ENCODE measurements around the gene SDR9C7. TPM values are rescaled to one million over a fixed set of nuclear protein-coding genes. Genes with fewer than 3 reads are reported as not detected.

SDR9C7 gene
- total and polyA plus RNA-seq, 2 experiments from 2014 or later = not detected

DNA sequence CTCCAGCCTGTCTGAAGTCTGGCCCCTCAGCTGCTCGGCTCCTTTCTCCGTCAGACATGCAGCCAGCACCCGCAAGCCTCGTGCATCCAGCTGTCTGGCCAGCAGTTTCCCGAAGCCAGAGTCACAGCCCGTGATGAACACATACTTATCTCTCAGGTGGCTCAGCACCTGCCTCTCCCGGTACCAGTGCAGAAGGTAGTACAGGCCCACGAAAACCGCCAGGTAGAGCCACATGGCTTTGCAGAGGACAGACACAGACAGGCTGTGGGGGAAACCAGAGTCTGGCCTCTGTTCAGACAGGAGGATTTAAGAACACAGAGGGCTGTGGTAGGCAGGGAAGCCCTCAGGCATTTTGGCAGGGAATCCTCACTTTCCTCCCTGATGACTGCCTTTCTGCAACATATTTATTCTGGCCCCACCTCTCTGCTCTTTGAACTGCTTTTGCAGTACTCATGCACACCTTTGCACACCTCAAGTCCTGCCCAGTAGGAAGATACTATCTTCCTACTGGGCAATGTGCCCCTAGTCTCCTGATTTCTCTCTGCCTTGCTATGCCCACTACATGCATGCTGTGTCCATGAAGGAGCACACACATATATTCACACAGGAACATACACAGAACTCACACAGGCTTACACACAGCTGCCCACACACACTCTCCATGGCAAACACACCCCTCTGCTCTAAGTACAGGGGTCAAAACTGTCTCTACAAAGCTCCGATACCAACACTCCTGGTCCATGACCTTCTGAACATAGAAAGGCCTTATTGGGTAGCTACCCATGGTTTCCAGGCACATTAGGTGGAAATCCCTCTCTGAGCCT is 23.2 kb upstream of the SDR9C7 start, which contains the start of gene RDH16:
Gene RDH16 (minus strand): TSS at position 380 of the 824 bp plus-strand sequence. CDS start 146 bp downstream, at position 234.
- ATAC-seq = no peak
- TF ChIP-seq EZH2 (IDR thresholded peaks at IDR 0.05; ENCODE audit: low read depth, unreplicated experiment) (no peak), NANOG (IDR thresholded peaks at IDR 0.05; ENCODE audit: borderline replicate concordance) (no peak), CREB1 (CRISPR knock-in tag; IDR thresholded peaks at IDR 0.05; ENCODE audit: low read depth) (no peak), ZNF114 (CRISPR knock-in tag; IDR thresholded peaks at IDR 0.05) (no peak), EZH2phosphoT487 (IDR thresholded peaks at IDR 0.05; ENCODE audit: unreplicated experiment) (no peak), STAT1 (IDR thresholded peaks at IDR 0.05; ENCODE audit: unreplicated experiment) (no peak), ZNF331 (CRISPR knock-in tag; IDR thresholded peaks at IDR 0.05; ENCODE audit: low read depth) (no peak), POLR2AphosphoS5 (IDR thresholded peaks at IDR 0.05; ENCODE audit: low read depth) (no peak), JUNB (IDR thresholded peaks at IDR 0.05; ENCODE audit: unreplicated experiment) (no peak)
- TF ChIP-seq, protein P1, sequence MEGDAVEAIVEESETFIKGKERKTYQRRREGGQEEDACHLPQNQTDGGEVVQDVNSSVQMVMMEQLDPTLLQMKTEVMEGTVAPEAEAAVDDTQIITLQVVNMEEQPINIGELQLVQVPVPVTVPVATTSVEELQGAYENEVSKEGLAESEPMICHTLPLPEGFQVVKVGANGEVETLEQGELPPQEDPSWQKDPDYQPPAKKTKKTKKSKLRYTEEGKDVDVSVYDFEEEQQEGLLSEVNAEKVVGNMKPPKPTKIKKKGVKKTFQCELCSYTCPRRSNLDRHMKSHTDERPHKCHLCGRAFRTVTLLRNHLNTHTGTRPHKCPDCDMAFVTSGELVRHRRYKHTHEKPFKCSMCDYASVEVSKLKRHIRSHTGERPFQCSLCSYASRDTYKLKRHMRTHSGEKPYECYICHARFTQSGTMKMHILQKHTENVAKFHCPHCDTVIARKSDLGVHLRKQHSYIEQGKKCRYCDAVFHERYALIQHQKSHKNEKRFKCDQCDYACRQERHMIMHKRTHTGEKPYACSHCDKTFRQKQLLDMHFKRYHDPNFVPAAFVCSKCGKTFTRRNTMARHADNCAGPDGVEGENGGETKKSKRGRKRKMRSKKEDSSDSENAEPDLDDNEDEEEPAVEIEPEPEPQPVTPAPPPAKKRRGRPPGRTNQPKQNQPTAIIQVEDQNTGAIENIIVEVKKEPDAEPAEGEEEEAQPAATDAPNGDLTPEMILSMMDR (conservative IDR thresholded peaks at IDR 0.05; ENCODE audit: low read depth in 2 of 2) = no peak
- TF ChIP-seq, protein P2, sequence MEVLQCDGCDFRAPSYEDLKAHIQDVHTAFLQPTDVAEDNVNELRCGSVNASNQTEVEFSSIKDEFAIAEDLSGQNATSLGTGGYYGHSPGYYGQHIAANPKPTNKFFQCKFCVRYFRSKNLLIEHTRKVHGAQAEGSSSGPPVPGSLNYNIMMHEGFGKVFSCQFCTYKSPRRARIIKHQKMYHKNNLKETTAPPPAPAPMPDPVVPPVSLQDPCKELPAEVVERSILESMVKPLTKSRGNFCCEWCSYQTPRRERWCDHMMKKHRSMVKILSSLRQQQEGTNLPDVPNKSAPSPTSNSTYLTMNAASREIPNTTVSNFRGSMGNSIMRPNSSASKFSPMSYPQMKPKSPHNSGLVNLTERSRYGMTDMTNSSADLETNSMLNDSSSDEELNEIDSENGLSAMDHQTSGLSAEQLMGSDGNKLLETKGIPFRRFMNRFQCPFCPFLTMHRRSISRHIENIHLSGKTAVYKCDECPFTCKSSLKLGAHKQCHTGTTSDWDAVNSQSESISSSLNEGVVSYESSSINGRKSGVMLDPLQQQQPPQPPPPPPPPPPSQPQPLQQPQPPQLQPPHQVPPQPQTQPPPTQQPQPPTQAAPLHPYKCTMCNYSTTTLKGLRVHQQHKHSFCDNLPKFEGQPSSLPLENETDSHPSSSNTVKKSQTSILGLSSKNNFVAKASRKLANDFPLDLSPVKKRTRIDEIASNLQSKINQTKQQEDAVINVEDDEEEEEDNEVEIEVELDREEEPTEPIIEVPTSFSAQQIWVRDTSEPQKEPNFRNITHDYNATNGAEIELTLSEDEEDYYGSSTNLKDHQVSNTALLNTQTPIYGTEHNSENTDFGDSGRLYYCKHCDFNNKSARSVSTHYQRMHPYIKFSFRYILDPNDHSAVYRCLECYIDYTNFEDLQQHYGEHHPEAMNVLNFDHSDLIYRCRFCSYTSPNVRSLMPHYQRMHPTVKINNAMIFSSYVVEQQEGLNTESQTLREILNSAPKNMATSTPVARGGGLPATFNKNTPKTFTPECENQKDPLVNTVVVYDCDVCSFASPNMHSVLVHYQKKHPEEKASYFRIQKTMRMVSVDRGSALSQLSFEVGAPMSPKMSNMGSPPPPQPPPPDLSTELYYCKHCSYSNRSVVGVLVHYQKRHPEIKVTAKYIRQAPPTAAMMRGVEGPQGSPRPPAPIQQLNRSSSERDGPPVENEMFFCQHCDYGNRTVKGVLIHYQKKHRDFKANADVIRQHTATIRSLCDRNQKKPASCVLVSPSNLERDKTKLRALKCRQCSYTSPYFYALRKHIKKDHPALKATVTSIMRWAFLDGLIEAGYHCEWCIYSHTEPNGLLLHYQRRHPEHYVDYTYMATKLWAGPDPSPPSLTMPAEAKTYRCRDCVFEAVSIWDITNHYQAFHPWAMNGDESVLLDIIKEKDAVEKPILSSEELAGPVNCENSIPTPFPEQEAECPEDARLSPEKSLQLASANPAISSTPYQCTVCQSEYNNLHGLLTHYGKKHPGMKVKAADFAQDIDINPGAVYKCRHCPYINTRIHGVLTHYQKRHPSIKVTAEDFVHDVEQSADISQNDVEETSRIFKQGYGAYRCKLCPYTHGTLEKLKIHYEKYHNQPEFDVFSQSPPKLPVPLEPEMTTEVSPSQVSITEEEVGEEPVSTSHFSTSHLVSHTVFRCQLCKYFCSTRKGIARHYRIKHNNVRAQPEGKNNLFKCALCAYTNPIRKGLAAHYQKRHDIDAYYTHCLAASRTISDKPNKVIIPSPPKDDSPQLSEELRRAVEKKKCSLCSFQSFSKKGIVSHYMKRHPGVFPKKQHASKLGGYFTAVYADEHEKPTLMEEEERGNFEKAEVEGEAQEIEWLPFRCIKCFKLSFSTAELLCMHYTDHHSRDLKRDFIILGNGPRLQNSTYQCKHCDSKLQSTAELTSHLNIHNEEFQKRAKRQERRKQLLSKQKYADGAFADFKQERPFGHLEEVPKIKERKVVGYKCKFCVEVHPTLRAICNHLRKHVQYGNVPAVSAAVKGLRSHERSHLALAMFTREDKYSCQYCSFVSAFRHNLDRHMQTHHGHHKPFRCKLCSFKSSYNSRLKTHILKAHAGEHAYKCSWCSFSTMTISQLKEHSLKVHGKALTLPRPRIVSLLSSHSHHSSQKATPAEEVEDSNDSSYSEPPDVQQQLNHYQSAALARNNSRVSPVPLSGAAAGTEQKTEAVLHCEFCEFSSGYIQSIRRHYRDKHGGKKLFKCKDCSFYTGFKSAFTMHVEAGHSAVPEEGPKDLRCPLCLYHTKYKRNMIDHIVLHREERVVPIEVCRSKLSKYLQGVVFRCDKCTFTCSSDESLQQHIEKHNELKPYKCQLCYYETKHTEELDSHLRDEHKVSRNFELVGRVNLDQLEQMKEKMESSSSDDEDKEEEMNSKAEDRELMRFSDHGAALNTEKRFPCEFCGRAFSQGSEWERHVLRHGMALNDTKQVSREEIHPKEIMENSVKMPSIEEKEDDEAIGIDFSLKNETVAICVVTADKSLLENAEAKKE (CRISPR knock-in tag; IDR thresholded peaks at IDR 0.05) = no peak
- TF ChIP-seq, protein P3, sequence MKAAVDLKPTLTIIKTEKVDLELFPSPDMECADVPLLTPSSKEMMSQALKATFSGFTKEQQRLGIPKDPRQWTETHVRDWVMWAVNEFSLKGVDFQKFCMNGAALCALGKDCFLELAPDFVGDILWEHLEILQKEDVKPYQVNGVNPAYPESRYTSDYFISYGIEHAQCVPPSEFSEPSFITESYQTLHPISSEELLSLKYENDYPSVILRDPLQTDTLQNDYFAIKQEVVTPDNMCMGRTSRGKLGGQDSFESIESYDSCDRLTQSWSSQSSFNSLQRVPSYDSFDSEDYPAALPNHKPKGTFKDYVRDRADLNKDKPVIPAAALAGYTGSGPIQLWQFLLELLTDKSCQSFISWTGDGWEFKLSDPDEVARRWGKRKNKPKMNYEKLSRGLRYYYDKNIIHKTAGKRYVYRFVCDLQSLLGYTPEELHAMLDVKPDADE (IDR thresholded peaks at IDR 0.05) = no peak
- TF ChIP-seq, protein P4, sequence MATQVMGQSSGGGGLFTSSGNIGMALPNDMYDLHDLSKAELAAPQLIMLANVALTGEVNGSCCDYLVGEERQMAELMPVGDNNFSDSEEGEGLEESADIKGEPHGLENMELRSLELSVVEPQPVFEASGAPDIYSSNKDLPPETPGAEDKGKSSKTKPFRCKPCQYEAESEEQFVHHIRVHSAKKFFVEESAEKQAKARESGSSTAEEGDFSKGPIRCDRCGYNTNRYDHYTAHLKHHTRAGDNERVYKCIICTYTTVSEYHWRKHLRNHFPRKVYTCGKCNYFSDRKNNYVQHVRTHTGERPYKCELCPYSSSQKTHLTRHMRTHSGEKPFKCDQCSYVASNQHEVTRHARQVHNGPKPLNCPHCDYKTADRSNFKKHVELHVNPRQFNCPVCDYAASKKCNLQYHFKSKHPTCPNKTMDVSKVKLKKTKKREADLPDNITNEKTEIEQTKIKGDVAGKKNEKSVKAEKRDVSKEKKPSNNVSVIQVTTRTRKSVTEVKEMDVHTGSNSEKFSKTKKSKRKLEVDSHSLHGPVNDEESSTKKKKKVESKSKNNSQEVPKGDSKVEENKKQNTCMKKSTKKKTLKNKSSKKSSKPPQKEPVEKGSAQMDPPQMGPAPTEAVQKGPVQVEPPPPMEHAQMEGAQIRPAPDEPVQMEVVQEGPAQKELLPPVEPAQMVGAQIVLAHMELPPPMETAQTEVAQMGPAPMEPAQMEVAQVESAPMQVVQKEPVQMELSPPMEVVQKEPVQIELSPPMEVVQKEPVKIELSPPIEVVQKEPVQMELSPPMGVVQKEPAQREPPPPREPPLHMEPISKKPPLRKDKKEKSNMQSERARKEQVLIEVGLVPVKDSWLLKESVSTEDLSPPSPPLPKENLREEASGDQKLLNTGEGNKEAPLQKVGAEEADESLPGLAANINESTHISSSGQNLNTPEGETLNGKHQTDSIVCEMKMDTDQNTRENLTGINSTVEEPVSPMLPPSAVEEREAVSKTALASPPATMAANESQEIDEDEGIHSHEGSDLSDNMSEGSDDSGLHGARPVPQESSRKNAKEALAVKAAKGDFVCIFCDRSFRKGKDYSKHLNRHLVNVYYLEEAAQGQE (IDR thresholded peaks at IDR 0.05; ENCODE audit: unreplicated experiment) = no peak
- no peak within 1 kb of the TSS for H2AFZ ChIP-seq

More for the DNA sequence above, 23.2 kb upstream of the SDR9C7 start, which contains the start of gene RDH16:
- Histone ChIP-seq H3K4me3 (no peak within 1 kb of the TSS), H3K79me2 (replicated peaks; ENCODE audit: insufficient read depth) (no peaks in the 10 kb centered on the region), H3K27me3 (ENCODE audit: insufficient read depth) (no peaks in the 10 kb centered on the region), H3K4me1 (ENCODE audit: insufficient read depth) (no peaks in the 10 kb centered on the region), H3F3A (replicated peaks; ENCODE audit: low read depth) (no peaks in the 10 kb centered on the region), H3K9me2 (ENCODE audit: insufficient read depth) (no peaks in the 10 kb centered on the region), H3K4me2 (no peak within 1 kb of the TSS), H3K36me3 (ENCODE audit: insufficient read depth) (no peaks in the 10 kb centered on the region), H3K27ac (ENCODE audit: low read depth) (no peak within 1 kb of the TSS), H4K20me1 (replicated peaks; ENCODE audit: insufficient read depth) (no peaks in the 10 kb centered on the region)
- Mint-ChIP-seq H3K27me3 (ENCODE audit: insufficient read depth, low read depth, poor library complexity) (peaks cover 9% of the 10 kb centered on the region), H3K4me1 (no peaks in the 10 kb centered on the region), H3K9me3 (peaks cover 65% of the 10 kb centered on the region), H3K4me3 (no peak within 1 kb of the TSS), H3K27ac (no peak within 1 kb of the TSS), H3K36me3 (ENCODE audit: low read depth) (peaks cover 11% of the 10 kb centered on the region)
- DNase-seq (ENCODE audit: low spot score) = no peak
